LoVo (cell line): Measurements from ENCODE around the gene SLC12A7.

Experiments
- DNase-seq: peaks from one replicate; pipeline ENCODE4 v3.0.0-alpha.2; 2016; ENCODE audit warnings: low spot score

The SLC12A7 gene

DNA sequence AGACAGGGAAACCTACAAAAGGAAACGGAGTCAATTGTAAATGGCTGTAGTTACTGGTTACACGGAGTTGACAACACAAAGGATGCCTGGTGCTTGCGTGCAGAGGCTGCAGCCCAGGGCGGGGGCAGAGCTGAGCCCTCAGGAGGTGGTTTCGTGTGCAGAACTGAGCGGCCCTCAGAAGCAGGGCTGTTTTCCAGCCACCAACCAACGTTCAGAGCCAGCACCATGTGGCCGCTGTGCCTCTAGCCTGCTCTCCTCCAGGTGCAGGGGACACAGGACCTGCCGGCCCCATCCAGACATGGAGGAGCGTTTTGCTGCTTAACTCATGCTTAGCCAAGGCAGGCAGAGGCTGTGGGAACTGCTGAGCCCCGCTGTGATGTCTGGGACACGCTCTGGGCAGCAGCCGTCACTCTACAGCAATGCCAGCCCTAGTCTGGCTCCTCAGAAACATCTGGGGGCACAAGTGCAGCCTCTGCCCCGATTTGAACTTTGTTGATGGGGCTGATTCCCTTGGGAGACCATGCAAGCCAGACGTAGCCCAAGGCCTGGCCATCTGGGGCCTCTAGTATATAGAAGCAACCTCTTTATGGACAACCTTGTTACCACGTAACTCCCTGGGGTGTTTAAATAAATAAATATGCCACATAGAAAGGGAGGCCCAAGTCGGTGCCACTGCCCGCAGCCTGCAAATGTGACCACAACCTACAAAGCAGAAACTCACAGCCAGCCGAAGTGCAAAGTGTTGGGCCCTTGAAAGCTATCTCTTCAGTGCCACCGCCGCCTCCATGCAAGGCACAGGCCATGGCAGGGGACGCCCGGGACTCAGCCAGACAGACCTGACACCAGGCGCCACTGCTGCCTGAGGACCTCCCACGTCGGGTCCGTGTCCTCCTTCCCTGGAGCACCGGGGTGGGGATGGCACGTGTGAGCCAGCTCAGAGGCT is 61.2 kb downstream of the SLC12A7 start:
- DNase-seq = no peak

DNA sequence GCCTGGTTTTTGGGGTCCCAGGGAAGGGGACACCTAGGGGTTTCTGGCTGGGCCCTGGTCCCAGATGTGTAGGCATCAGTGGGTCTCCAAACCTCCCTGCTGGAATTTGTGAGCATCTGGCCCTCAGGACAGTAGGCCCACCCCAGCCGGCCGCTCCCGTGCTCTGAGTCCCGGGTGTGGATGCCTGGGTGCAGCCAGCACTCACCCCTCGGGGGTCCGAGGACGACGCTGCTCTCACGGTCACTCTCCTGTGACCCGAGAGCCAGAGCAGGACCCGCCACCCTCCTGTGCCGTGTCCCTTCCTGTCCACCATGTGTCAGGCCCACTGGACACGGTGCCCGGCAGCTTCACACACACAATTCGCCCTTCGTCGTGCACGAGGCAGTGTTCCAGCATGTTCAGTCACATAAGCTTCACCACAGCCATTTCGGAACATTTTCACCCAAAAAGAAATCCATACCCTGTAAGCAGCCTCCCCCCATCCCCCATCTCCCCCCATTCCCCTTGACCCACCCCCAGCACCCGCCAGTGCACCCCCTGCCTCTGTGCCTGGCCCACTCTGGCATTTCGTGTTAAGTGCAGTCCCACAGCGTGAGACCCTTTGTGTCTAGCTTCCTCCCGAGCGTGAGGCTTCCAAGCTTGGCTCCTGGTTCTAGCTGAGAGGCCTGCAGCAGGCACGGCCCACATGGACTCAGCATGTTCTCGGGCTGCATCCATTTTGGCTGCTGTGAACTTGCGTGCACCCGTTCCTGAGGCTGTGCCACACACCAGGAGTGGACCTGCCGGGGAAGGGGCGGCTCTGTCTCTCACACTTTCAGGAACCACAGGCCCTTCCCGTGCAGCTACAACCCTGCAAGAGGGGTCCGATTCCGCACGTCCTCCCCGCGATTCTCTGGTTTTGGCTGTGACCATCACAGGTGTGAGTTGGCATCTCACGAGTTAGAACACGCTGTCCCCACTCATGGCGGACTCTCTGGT is 62.7 kb downstream of the SLC12A7 start:
- DNase-seq = no peak

GRCh38 chr5:1048162-1048721 is 63.6 kb downstream of the SLC12A7 start:
- DNase-seq = no peak

GRCh38 chr5:1047332-1047965 is 64.4 kb downstream of the SLC12A7 start:
- DNase-seq = no peak

DNA sequence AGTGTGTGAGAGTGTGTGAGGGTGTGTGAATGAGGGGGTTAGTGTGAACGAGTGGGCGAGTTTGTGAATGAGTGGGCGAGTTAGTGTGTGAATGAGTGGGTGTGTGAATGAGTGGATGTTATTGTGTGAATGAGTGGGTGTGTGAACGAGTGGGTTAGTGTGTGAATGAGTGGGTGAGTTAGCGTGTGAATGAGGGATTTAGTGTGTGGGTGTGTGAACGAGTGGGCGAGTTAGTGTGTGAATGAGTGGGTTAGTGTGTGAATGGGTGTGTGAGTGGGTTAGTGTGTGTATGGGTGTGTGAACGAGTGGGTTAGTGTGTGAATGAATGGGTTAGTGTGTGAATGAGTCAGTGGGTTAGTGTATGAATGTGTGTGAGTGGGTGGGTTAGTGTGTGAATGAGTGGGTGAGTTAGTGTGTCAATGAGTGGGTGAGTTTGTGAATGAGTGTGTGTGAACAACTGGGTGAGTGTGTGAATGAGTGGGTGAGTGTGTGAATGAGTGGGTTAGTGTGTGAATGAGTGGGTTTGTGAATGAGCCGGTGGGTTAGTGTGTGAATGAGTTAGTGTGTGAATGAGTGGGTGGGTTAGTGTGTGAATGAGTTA is 65.8 kb downstream of the SLC12A7 start:
- no peak for DNase-seq

- no peak for DNase-seq
Observed at GRCh38 chr5:1044117-1044516, 67.7 kb downstream of the SLC12A7 start.

DNA sequence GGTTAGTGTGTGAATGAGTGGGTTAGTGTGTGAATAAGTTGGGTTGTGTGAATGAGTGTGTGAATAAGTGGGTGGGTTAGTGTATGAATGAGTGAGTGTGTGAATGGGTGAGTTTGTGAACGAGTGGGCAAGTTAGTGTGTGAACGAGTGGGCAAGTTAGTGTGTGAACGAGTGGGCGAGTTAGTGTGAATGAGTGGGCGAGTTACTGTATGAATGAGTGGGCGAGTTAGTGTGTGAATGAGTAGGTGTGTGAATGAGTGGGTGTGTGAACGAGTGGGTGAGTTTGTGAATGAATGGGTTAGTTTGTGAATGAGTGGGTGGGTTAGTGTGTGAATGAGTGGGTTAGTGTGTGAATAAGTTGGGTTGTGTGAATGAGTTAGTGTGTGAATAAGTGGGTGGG is 68.5 kb downstream of the SLC12A7 start:
- DNase-seq = no peak

DNA sequence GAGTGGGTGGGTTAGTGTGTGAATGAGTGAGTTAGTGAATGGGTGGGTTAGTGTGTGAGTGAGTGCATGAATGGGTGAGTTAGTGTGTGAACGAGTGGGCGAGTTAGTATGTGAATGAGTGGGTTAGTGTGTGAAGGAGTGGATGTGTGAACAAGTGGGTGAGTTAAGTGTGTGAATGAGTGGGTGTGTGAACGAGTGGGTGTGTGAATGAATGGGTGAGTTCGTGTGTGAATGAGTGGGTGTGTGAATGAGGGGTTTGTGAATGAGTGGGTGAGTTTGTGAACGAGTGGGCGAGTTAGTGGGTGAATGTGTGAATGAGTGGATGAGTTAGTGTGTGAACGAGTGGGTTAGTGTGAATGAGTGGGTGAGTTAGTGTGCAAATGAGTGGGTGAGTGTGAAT is 69.2 kb downstream of the SLC12A7 start:
- no peak for DNase-seq

- DNase-seq = no peak
Observed at GRCh38 chr5:1041225-1042143, 70.4 kb downstream of the SLC12A7 start.

GRCh38 chr5:1040571-1040970 is 71.3 kb downstream of the SLC12A7 start:
- DNase-seq = no peak

GRCh38 chr5:1039706-1040260 is 72.1 kb downstream of the SLC12A7 start:
- DNase-seq = no peak

GRCh38 chr5:1039210-1039548 is 72.7 kb downstream of the SLC12A7 start:
- DNase-seq = no peak

DNA sequence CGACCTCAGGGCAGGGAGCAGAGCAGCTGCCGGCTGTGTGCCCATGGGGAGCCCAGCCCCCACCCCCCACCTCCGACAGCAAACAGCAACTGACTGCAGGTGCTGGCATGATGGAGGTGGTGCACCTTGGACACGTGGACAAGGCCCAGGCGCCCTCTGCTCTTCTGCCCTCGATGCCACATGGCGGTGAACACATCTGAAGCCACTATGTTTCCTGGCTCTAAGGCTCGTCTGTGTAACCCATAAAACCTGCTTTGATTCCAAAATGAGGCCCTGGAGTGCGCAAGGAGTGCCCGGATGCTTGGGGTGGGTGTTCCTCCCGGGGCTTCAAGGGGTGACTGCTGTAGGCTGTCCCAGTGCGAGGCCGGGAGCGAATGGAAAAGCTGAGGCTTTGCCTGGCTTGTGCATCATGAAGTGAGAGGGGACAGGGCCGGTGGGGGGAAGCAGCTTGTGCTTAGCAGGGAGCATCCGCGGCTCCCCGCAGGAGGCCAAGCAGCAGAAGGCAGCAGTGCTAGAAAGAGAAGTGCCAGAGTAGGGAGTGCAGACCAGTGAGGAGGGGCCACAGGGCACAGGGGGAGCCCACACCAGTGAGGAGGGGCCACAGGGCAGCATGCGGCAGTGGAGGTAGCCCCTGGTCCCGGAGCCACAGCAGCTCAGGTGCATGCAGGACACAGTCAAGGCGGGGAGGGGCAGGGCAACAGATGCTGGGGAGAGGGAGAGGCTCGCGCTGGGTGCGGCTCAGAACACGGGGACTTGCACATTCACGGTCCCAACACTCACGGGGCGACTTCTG is 73.2 kb downstream of the SLC12A7 start:
- DNase-seq = no peak

- no peak for DNase-seq
Observed at GRCh38 chr5:1037671-1038416, 74.0 kb downstream of the SLC12A7 start.

DNA sequence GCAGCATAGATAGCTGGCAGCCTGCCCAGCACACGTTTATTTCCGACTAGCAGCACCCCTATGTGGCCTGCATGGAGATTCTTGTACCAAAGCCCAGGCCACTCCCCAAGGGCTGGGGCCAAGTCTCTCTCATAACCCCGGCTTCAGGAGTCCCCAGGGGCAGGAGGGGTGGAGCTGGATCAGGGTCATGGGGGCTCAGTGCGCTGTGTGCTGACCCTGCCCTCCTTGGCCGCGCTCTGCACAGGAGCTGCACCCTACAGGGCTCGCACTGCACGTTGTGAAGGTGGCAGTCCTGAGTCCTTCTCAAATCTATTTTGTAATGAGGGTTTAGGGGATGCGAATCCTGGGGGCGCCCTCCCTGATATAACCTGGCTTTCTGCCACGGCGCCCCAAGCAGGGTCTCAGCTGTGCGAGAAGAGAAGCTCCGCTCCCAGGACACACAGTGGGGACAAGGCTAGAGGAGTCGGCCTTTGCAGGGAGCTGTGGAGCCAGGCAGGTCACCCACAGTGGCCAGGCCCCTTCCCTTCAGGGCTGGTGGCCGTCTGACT is 74.7 kb downstream of the SLC12A7 start:
- no peak for DNase-seq

GRCh38 chr5:1036504-1037122 is 75.2 kb downstream of the SLC12A7 start:
- DNase-seq = no peak

- DNase-seq = no peak
Observed at GRCh38 chr5:1035421-1036405, 76.2 kb downstream of the SLC12A7 start.
